ENCODE measurements around the gene LACRT. TPM values are rescaled to one million over a fixed set of nuclear protein-coding genes. Genes with fewer than 3 reads are reported as not detected.

The LACRT gene
- total RNA-seq (2016; rRNA removed; fragmentation: Illumina TruSeq; extraction: Trizol), result not detected in 2 replicates
- total RNA-seq (2016; cell fraction: cytosol; rRNA removed; fragmentation: Illumina TruSeq; extraction: Trizol; ENCODE audit: low read depth), result not detected in 2 replicates
- not detected in 2 replicates for total RNA-seq (2016; cell fraction: insoluble cytoplasmic fraction; rRNA removed; fragmentation: Illumina TruSeq; extraction: Trizol)
- total RNA-seq (2016; cell fraction: membrane; rRNA removed; fragmentation: Illumina TruSeq; extraction: Trizol), result not detected in 2 replicates
- not detected in 2 replicates for total RNA-seq (2016; cell fraction: nucleus; rRNA removed; fragmentation: Illumina TruSeq; extraction: Trizol)
- polyA plus RNA-seq (2011; rRNA removed), result not detected in 2 replicates
- polyA plus RNA-seq (2011; cell fraction: cytosol; rRNA removed), result not detected in 2 replicates
- polyA plus RNA-seq (2011; cell fraction: nucleus; rRNA removed), result not detected in 2 replicates
- not detected in 2 replicates for polyA plus RNA-seq (2012)
- not detected in 2 replicates for polyA plus RNA-seq (2016; cell fraction: cytosol; fragmentation: Illumina TruSeq; extraction: Trizol; ENCODE audit: low read depth)
- not detected in 2 replicates for polyA plus RNA-seq (2016; cell fraction: insoluble cytoplasmic fraction; fragmentation: Illumina TruSeq; extraction: Trizol; ENCODE audit: low read depth)
- not detected in 2 replicates for polyA plus RNA-seq (2016; cell fraction: membrane; fragmentation: Illumina TruSeq; extraction: Trizol; ENCODE audit: low read depth)
- polyA plus RNA-seq (2016; cell fraction: nucleus; fragmentation: Illumina TruSeq; extraction: Trizol; ENCODE audit: insufficient read depth, low read depth), result not detected in 2 replicates
- not detected in 2 replicates for polyA minus RNA-seq (2011; rRNA and poly(A)+ RNA removed; ENCODE audit: low replicate concordance)
- polyA minus RNA-seq (2011; cell fraction: cytosol; rRNA and poly(A)+ RNA removed), result not detected in 2 replicates
- polyA minus RNA-seq (2011; cell fraction: nucleus; rRNA and poly(A)+ RNA removed), result not detected in 2 replicates
- Bru-seq, nascent RNA, result not detected
- not detected for BruChase-seq, experiment 1, labeled RNA remaining after a 6-hour chase
- not detected for BruChase-seq, experiment 2, labeled RNA remaining after a 2-hour chase
- long read RNA-seq, experiment 1, result 0 reads
- long read RNA-seq, experiment 2, result 0 reads

GRCh38 chr12:54634795-54635194 lies at the start of gene LACRT:
LACRT (minus strand) TSS chr12:54634895; CDS start chr12:54634841, 54 bp downstream.
- Histone ChIP-seq H3K79me2 (ENCODE audit: insufficient read depth, low read length) (no peaks in the 10 kb centered on the region), H2AFZ (ENCODE audit: low read length) (no peak within 1 kb of the TSS), H3K4me3 (replicated peaks in 1 of 3; ENCODE audit: insufficient read depth in 1 of 3, low read depth in 2 of 3, low read length in 3 of 3) (no peak within 1 kb of the TSS), H4K20me1 (ENCODE audit: insufficient read depth, low read length) (no peaks in the 10 kb centered on the region), H3K4me2 (ENCODE audit: low read depth, low read length) (no peak within 1 kb of the TSS), H3K27ac (ENCODE audit: extremely low read length, insufficient read depth, low read length) (no peak within 1 kb of the TSS), H3K4me1 (ENCODE audit: insufficient read depth, low read length) (no peaks in the 10 kb centered on the region), H3K9ac (ENCODE audit: insufficient read depth, low read depth, low read length) (no peak within 1 kb of the TSS), H3K9me3 (ENCODE audit: low read length) (no peaks in the 10 kb centered on the region), H3K36me3 (replicated peaks in 1 of 2; ENCODE audit: control insufficient read depth in 1 of 2, insufficient read depth in 2 of 2, low read length in 2 of 2) (no peaks in the 10 kb centered on the region), H3K27me3 (ENCODE audit: control insufficient read depth in 1 of 2, insufficient read depth in 2 of 2, low read length in 2 of 2) (peaks cover 3 to 15% of the 10 kb centered on the region in 2 experiments; a peak in 4 of 5 replicates)
- FAIRE-seq (no peak), DNase-seq (ENCODE audit: low spot score) (no peak), ATAC-seq (no peak)
- ChIA-PET CTCF (ENCODE audit: low intra/inter-chr PET ratio, low total read pairs) (no interaction called here), POLR2A (no interaction called here)
- no TSS peak for BruUV-seq (replicated peaks)
- WGBS (ENCODE audit: low lambda C conversion rate), result 8% methylated on average over 2 of the region's 2 CpGs
- in situ Hi-C loops (cut with HindIII; ENCODE audit: extremely low pct_ligation_motif_present, low pct_unique_long_range_greater_than_20kb) (no loop called here), intact Hi-C loops (cut with micrococcal nuclease; ENCODE audit: unreplicated experiment) (no loop called here)
- no peak for TF ChIP-seq ZNF160 (CRISPR knock-in tag; IDR thresholded peaks at IDR 0.05)
- TF ChIP-seq ELF3 (CRISPR knock-in tag; IDR thresholded peaks at IDR 0.05), result no peak
- TF ChIP-seq TRIM24 (CRISPR knock-in tag; IDR thresholded peaks at IDR 0.05), result no peak
- TF ChIP-seq RBFOX2 (IDR thresholded peaks at IDR 0.05; ENCODE audit: low read depth, low read length), result no peak
- TF ChIP-seq HOXA3 (CRISPR knock-in tag; IDR thresholded peaks at IDR 0.05), result no peak
- TF ChIP-seq HMGA1 (CRISPR knock-in tag; conservative IDR thresholded peaks at IDR 0.05), result no peak
- TF ChIP-seq DNMT1 (CRISPR knock-in tag; IDR thresholded peaks at IDR 0.05), result no peak
- no peak for TF ChIP-seq ESRRA (CRISPR knock-in tag; IDR thresholded peaks at IDR 0.05; ENCODE audit: low read depth)
- no peak for TF ChIP-seq KAT7 (CRISPR knock-in tag; IDR thresholded peaks at IDR 0.05; ENCODE audit: borderline replicate concordance)
- TF ChIP-seq ZNF354B (CRISPR knock-in tag; IDR thresholded peaks at IDR 0.05), result no peak
- TF ChIP-seq ZNF768 (CRISPR knock-in tag; IDR thresholded peaks at IDR 0.05), result no peak
- no peak for TF ChIP-seq MTA1 (CRISPR knock-in tag; IDR thresholded peaks at IDR 0.05; ENCODE audit: borderline replicate concordance)
- TF ChIP-seq ELF4 (CRISPR knock-in tag; IDR thresholded peaks at IDR 0.05; ENCODE audit: borderline replicate concordance), result no peak
- no peak for TF ChIP-seq REXO4 (CRISPR knock-in tag; IDR thresholded peaks at IDR 0.05; ENCODE audit: borderline replicate concordance)
- TF ChIP-seq NCOA5 (CRISPR knock-in tag; IDR thresholded peaks at IDR 0.05), result no peak
- no peak for TF ChIP-seq EEA1 (CRISPR knock-in tag; IDR thresholded peaks at IDR 0.05; ENCODE audit: borderline replicate concordance)
- TF ChIP-seq HNF4A (CRISPR knock-in tag; IDR thresholded peaks at IDR 0.05), result no peak
- no peak for TF ChIP-seq RNF219 (CRISPR knock-in tag; IDR thresholded peaks at IDR 0.05)
- no peak for TF ChIP-seq ZNF597 (CRISPR knock-in tag; IDR thresholded peaks at IDR 0.05)
